Measurements from ENCODE around the gene CYB561D2.

CYB561D2 gene

DNA sequence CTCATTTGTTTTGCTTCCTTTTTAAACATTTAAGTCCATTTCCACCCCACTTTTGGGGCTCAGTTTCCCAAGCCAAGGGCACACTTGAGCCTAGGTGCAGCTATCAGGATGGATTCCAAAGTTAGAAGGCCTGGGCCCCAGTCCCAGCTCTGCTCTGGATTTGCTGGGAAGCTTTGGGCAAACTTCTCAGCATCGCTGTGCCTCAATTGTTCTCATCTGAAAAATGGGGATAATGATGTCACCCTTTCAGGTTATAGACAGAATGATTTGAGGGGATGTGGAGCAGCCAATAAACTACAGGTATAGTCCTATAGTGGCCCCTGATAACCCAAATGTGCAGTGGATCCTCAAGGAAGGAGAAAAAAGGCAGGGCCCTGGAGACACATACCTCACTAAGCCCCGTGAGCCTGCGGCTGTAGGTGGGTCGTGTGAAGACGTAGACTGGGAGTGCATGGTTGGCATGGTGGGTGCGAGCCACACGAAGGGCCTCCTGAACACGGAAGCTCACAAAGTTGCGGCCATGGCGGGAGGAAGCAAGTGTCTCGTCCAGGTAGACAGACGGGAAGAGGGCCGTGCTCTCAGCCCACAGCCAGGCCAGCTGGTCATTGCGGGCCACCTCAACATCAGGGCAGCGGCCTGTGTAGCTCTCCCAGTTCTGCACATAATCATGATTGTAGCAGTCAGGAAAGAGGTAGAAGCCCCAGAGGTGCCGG lies 31.3 kb upstream of the CYB561D2 start:
- Histone ChIP-seq H4K20me1 (ENCODE audit: insufficient read depth, low read length) (no peaks in the 10 kb centered on the region), H3K36me3 (replicated peaks; ENCODE audit: low read depth, low read length) (peaks cover 24% of the 10 kb centered on the region), H3K4me3 (ENCODE audit: low read length) (no peak overlapping the region), H2AFZ (ENCODE audit: low read depth, low read length) (no peak overlapping the region), H3K4me1 (ENCODE audit: low read length) (peaks cover 31% of the 10 kb centered on the region), H3K27me3 (ENCODE audit: low read depth, low read length) (no peaks in the 10 kb centered on the region), H3K9ac (ENCODE audit: low read length) (no peak overlapping the region), H3K27ac (ENCODE audit: low read length) (no peak overlapping the region), H3K4me2 (ENCODE audit: low read length) (no peak overlapping the region), H3K79me2 (ENCODE audit: low read length) (peaks cover 19% of the 10 kb centered on the region), H3K9me3 (ENCODE audit: insufficient read depth, low read length) (no peaks in the 10 kb centered on the region)
- TF ChIP-seq EZH2phosphoT487 (IDR thresholded peaks at IDR 0.05; ENCODE audit: low read depth), result no peak
- TF ChIP-seq, protein P1, sequence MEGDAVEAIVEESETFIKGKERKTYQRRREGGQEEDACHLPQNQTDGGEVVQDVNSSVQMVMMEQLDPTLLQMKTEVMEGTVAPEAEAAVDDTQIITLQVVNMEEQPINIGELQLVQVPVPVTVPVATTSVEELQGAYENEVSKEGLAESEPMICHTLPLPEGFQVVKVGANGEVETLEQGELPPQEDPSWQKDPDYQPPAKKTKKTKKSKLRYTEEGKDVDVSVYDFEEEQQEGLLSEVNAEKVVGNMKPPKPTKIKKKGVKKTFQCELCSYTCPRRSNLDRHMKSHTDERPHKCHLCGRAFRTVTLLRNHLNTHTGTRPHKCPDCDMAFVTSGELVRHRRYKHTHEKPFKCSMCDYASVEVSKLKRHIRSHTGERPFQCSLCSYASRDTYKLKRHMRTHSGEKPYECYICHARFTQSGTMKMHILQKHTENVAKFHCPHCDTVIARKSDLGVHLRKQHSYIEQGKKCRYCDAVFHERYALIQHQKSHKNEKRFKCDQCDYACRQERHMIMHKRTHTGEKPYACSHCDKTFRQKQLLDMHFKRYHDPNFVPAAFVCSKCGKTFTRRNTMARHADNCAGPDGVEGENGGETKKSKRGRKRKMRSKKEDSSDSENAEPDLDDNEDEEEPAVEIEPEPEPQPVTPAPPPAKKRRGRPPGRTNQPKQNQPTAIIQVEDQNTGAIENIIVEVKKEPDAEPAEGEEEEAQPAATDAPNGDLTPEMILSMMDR (IDR thresholded peaks at IDR 0.05; ENCODE audit: low read depth, low read length), result no peak

GRCh38 chr3:50319894-50320625 lies 30.6 kb upstream of the CYB561D2 start:
- Histone ChIP-seq H2AFZ (ENCODE audit: low read depth, low read length) (no peak overlapping the region), H3K36me3 (replicated peaks; ENCODE audit: low read depth, low read length) (peaks cover 26% of the 10 kb centered on the region), H3K9ac (ENCODE audit: low read length) (peak overlapping the region; percentile 86), H3K9me3 (ENCODE audit: insufficient read depth, low read length) (no peaks in the 10 kb centered on the region), H3K27ac (ENCODE audit: low read length) (no peak overlapping the region), H3K4me1 (ENCODE audit: low read length) (peaks cover 31% of the 10 kb centered on the region), H3K27me3 (ENCODE audit: low read depth, low read length) (no peaks in the 10 kb centered on the region), H3K79me2 (ENCODE audit: low read length) (peaks cover 19% of the 10 kb centered on the region), H3K4me3 (ENCODE audit: low read length) (peak overlapping the region; percentile 84), H3K4me2 (ENCODE audit: low read length) (peak overlapping the region; percentile 87), H4K20me1 (ENCODE audit: insufficient read depth, low read length) (no peaks in the 10 kb centered on the region)
- TF ChIP-seq, protein P1 (IDR thresholded peaks at IDR 0.05; ENCODE audit: low read depth, low read length), result no peak
- no peak for TF ChIP-seq EZH2phosphoT487 (IDR thresholded peaks at IDR 0.05; ENCODE audit: low read depth)

DNA sequence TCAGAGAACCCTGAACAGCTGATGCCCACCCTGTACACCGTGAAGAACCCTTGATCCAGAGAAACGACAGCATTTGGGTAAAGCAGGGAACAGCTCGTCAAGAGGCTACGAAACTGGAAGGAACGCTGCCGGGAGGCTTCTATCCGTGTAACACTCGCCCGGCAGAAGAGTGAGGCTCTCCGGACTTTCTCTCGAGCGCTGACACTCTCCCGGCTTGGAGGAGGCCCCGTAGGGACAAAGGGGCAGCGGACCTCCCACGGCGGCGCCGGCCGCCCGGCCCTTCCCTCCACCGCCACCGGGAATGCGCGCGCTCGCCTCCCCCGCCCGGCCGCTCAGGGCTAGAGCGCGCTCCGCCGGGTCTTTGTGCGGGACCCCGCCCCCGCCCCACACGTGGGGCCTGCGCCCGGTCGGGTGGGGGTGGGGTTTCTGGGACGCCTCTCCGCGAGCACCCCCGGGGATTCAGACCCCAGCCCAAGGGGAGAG lies 29.8 kb upstream of the CYB561D2 start:
- peak overlapping the region; percentile 87 for H3K4me2 ChIP-seq (ENCODE audit: low read length)
- H4K20me1 ChIP-seq (ENCODE audit: insufficient read depth, low read length), result no peaks in the 10 kb centered on the region
- peak overlapping the region; percentile 74 for H3K27ac ChIP-seq (ENCODE audit: low read length)
- no peaks in the 10 kb centered on the region for H3K9me3 ChIP-seq (ENCODE audit: insufficient read depth, low read length)
- H3K79me2 ChIP-seq (ENCODE audit: low read length), result peaks cover 19% of the 10 kb centered on the region
- TF ChIP-seq, protein P1 (IDR thresholded peaks at IDR 0.05; ENCODE audit: low read depth, low read length), result no peak
- no peak for TF ChIP-seq EZH2phosphoT487 (IDR thresholded peaks at IDR 0.05; ENCODE audit: low read depth)
- no peaks in the 10 kb centered on the region for H3K27me3 ChIP-seq (ENCODE audit: low read depth, low read length)
- H3K36me3 ChIP-seq (replicated peaks; ENCODE audit: low read depth, low read length), result peaks cover 28% of the 10 kb centered on the region
- peak overlapping the region; percentile 86 for H3K9ac ChIP-seq (ENCODE audit: low read length)
- peak overlapping the region; percentile 84 for H3K4me3 ChIP-seq (ENCODE audit: low read length)
- peak overlapping the region; percentile 93 for H2AFZ ChIP-seq (ENCODE audit: low read depth, low read length)
- peaks cover 31% of the 10 kb centered on the region for H3K4me1 ChIP-seq (ENCODE audit: low read length)
